Caki2 (cell line): ENCODE results near the gene SMIM11. TPM values are rescaled to one million over a fixed set of nuclear protein-coding genes. Genes with fewer than 3 reads are reported as not detected.
"Not testable (repeated sequence)": the region's sequence is repeated elsewhere in the genome, so short reads cannot be mapped to it uniquely, and the experiment has no call there.

Source experiments
- DNase-seq: peaks from one replicate; pipeline ENCODE4 v3.0.0-alpha.2; 2015; ENCODE audit warnings: low read depth
- in situ Hi-C: cut with HindIII; loops from 2 replicates; pipeline ENCODE4 v1.10.0; 2016; ENCODE audit warnings: low sequenced_read_pairs, low pct_unique_long_range_greater_than_20kb, mixed read lengths
- total RNA-seq: library from RNA; depleted of rRNA; stranded (reverse); fragments of >200 nt; shearing (Covaris generic); gene quantifications from 2 replicates; pipeline ENCODE4 v1.2.3, GENCODE V29; 2014; ENCODE audit warnings: low replicate concordance; rRNA removed

The SMIM11 gene
- 0.81 and 88.8 TPM in 2 replicates for total RNA-seq

GRCh38 chr21:34374940-34375618 is at the start of gene SMIM11:
Gene SMIM11, plus strand, starts transcription at chr21:34375507. Its CDS starts 3,998 bp downstream, at chr21:34379505.
- in situ Hi-C loops, DNase-seq: not testable (repeated sequence)

GRCh38 chr21:34330055-34330454 is 45.3 kb upstream of the SMIM11 start:
- in situ Hi-C loops = no loop called here
- no peak for DNase-seq

- in situ Hi-C loops = no loop called here
- no peak for DNase-seq
These were observed 43.6 kb upstream of the SMIM11 start for GRCh38 chr21:34331726-34332125.

- in situ Hi-C loops = no loop called here
- DNase-seq = no peak
These were observed 43.0 kb upstream of the SMIM11 start for GRCh38 chr21:34332347-34332746.

- in situ Hi-C loops = no loop called here
- DNase-seq = no peak
These were observed 42.1 kb upstream of the SMIM11 start for GRCh38 chr21:34333121-34333739.

- in situ Hi-C loops = no loop called here
- DNase-seq = no peak
These were observed 40.0 kb upstream of the SMIM11 start for GRCh38 chr21:34335316-34335715.

GRCh38 chr21:34336245-34336644 is 39.1 kb upstream of the SMIM11 start:
- in situ Hi-C loops = no loop called here

GRCh38 chr21:34336756-34337391 is 38.4 kb upstream of the SMIM11 start:
- DNase-seq = no peak
- in situ Hi-C loops = no loop called here

More at GRCh38 chr21:34336245-34336644, 39.1 kb upstream of the SMIM11 start:
- DNase-seq = no peak

GRCh38 chr21:34337741-34338140 is 37.6 kb upstream of the SMIM11 start:
- in situ Hi-C loops = no loop called here
- no peak for DNase-seq

- DNase-seq = no peak
- in situ Hi-C loops = no loop called here
These were observed 37.1 kb upstream of the SMIM11 start for GRCh38 chr21:34338226-34338625.

- no peak for DNase-seq
- in situ Hi-C loops = no loop called here
These were observed 35.2 kb upstream of the SMIM11 start for GRCh38 chr21:34340061-34340460.

- in situ Hi-C loops = no loop called here
- no peak for DNase-seq
These were observed 32.8 kb upstream of the SMIM11 start for GRCh38 chr21:34342476-34342875.

GRCh38 chr21:34343347-34343746 is 32.0 kb upstream of the SMIM11 start:
- DNase-seq = no peak
- in situ Hi-C loops = no loop called here

GRCh38 chr21:34343838-34344381 is 31.4 kb upstream of the SMIM11 start:
- in situ Hi-C loops = no loop called here
- no peak for DNase-seq

- in situ Hi-C loops = no loop called here
- DNase-seq = no peak
These were observed 30.7 kb upstream of the SMIM11 start for GRCh38 chr21:34344584-34344983.

GRCh38 chr21:34345091-34345871 is 30.0 kb upstream of the SMIM11 start:
- in situ Hi-C loops = no loop called here
- DNase-seq = no peak

GRCh38 chr21:34345892-34346291 is 29.4 kb upstream of the SMIM11 start:
- in situ Hi-C loops = no loop called here
- no peak for DNase-seq

- DNase-seq = no peak
- in situ Hi-C loops = no loop called here
These were observed 26.3 kb upstream of the SMIM11 start for GRCh38 chr21:34348890-34349519.
